ENCODE measurements around the gene TIAM1.

Gene TIAM1

GRCh38 chr21:31135531-31136184, 208.4 kb downstream of the TIAM1 start:
- H3K36me3 ChIP-seq (ENCODE audit: control insufficient read depth, insufficient read depth, low read length) = no peaks in the 10 kb centered on the region
- H3K4me3 ChIP-seq (ENCODE audit: low read depth, low read length) = no peak overlapping the region
- no peak overlapping the region for H2AFZ ChIP-seq
- no peaks in the 10 kb centered on the region for H3K4me1 ChIP-seq
- H3K79me2 ChIP-seq = no peaks in the 10 kb centered on the region
- H3K4me2 ChIP-seq (ENCODE audit: low read length) = no peak overlapping the region
- TF ChIP-seq CTCF (IDR thresholded peaks at IDR 0.05) = no peak
- no peak overlapping the region for H3K27ac ChIP-seq
- H3K9ac ChIP-seq = no peak overlapping the region
- H3K27me3 ChIP-seq (ENCODE audit: control insufficient read depth, insufficient read depth, low read length) = no peaks in the 10 kb centered on the region
- H3K9me3 ChIP-seq (ENCODE audit: control insufficient read depth, low read length) = no peaks in the 10 kb centered on the region

GRCh38 chr21:31133243-31133830, 210.7 kb downstream of the TIAM1 start:
- no peaks in the 10 kb centered on the region for H3K79me2 ChIP-seq
- H3K27ac ChIP-seq = no peak overlapping the region
- no peak overlapping the region for H3K4me3 ChIP-seq (ENCODE audit: low read depth, low read length)
- no peak overlapping the region for H3K9ac ChIP-seq
- no peaks in the 10 kb centered on the region for H3K4me1 ChIP-seq
- H3K27me3 ChIP-seq (ENCODE audit: control insufficient read depth, insufficient read depth, low read length) = no peaks in the 10 kb centered on the region
- TF ChIP-seq CTCF (IDR thresholded peaks at IDR 0.05) = no peak
- H3K36me3 ChIP-seq (ENCODE audit: control insufficient read depth, insufficient read depth, low read length) = no peaks in the 10 kb centered on the region
- no peak overlapping the region for H3K4me2 ChIP-seq (ENCODE audit: low read length)
- no peaks in the 10 kb centered on the region for H3K9me3 ChIP-seq (ENCODE audit: control insufficient read depth, low read length)
- H2AFZ ChIP-seq = no peak overlapping the region

- H3K4me3 ChIP-seq (ENCODE audit: low read depth, low read length) = no peak overlapping the region
- H3K4me2 ChIP-seq (ENCODE audit: low read length) = no peak overlapping the region
- no peaks in the 10 kb centered on the region for H3K79me2 ChIP-seq
- no peaks in the 10 kb centered on the region for H3K27me3 ChIP-seq (ENCODE audit: control insufficient read depth, insufficient read depth, low read length)
- no peak for TF ChIP-seq CTCF (IDR thresholded peaks at IDR 0.05)
- H3K36me3 ChIP-seq (ENCODE audit: control insufficient read depth, insufficient read depth, low read length) = no peaks in the 10 kb centered on the region
- H3K27ac ChIP-seq = no peak overlapping the region
- no peaks in the 10 kb centered on the region for H3K9me3 ChIP-seq (ENCODE audit: control insufficient read depth, low read length)
- H3K4me1 ChIP-seq = no peaks in the 10 kb centered on the region
- H2AFZ ChIP-seq = no peak overlapping the region
- H3K9ac ChIP-seq = no peak overlapping the region
Measured at GRCh38 chr21:31132574-31133242, 211.4 kb downstream of the TIAM1 start.

GRCh38 chr21:31130821-31131220, 213.2 kb downstream of the TIAM1 start:
- H3K4me3 ChIP-seq (ENCODE audit: low read depth, low read length) = no peak overlapping the region
- H2AFZ ChIP-seq = no peak overlapping the region
- H3K4me1 ChIP-seq = no peaks in the 10 kb centered on the region
- no peak overlapping the region for H3K4me2 ChIP-seq (ENCODE audit: low read length)
- no peak for TF ChIP-seq CTCF (IDR thresholded peaks at IDR 0.05)
- no peak overlapping the region for H3K9ac ChIP-seq
- no peaks in the 10 kb centered on the region for H3K27me3 ChIP-seq (ENCODE audit: control insufficient read depth, insufficient read depth, low read length)
- no peaks in the 10 kb centered on the region for H3K9me3 ChIP-seq (ENCODE audit: control insufficient read depth, low read length)
- H3K79me2 ChIP-seq = no peaks in the 10 kb centered on the region
- H3K36me3 ChIP-seq (ENCODE audit: control insufficient read depth, insufficient read depth, low read length) = no peaks in the 10 kb centered on the region
- H3K27ac ChIP-seq = no peak overlapping the region
